Adipose tissue (tissue), 3 donors: ENCODE data around the gene TRIM77. TPM values are rescaled to one million over a fixed set of nuclear protein-coding genes. Genes with fewer than 3 reads are reported as not detected.
"Not testable (repeated sequence)": the region's sequence is repeated elsewhere in the genome, so short reads cannot be mapped to it uniquely, and the experiment has no call there.

ENCODE experiments used
- H3K27ac ChIP-seq: one replicate; pipeline ENCODE4 v1.5.1; 2013; ENCODE audit warnings: low read depth, low read length
- WGBS, 3 donors: extraction: QIAGEN DNeasy Blood & Tissue Kit; methylation state at CpG; one replicate each; pipeline ENCODE4 v1.1.7; 2013; 5-methylcytosine and 5-hydroxymethylcytosine counted together
- polyA plus RNA-seq, 3 donors: library from polyadenylated mRNA; stranded (reverse); fragments of 200-250 nt; gene quantifications; one replicate each; pipeline ENCODE4 v1.2.3, GENCODE V29; 2013
- donor health status: healthy with polysubstance abuse.
- donor health status: Bipolar disorder and iron deficiency.
- donor health status: healthy.

TRIM77 gene, protein sequence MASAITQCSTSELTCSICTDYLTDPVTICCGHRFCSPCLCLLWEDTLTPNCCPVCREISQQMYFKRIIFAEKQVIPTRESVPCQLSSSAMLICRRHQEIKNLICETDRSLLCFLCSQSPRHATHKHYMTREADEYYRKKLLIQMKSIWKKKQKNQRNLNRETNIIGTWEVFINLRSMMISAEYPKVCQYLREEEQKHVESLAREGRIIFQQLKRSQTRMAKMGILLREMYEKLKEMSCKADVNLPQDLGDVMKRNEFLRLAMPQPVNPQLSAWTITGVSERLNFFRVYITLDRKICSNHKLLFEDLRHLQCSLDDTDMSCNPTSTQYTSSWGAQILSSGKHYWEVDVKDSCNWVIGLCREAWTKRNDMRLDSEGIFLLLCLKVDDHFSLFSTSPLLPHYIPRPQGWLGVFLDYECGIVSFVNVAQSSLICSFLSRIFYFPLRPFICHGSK
- polyA plus RNA-seq, result not detected

DNA sequence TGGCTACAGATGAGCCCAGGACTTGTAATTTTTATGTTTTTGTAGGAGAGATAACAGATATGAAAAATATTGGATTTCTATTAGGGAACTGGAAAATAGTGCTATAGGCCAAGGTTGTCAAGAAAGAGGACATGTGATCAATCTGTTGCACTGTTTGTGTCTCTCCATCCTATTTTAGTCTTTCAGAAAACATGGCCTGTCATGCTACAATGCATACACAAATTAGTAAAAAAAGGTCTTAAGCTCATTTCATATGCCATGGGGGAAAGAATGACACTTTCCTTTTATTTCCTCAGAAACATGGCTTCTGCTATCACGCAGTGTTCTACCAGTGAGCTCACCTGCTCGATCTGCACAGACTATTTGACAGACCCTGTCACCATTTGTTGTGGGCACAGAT, at the start of gene TRIM77:
Gene TRIM77 (plus strand): TSS at position 301 of the 400 bp plus-strand sequence. CDS start 0 bp downstream, at position 301.
- WGBS, 3 donors, result 51 to 87% (median 77%) methylated on average over 2 of the region's 2 CpGs

DNA sequence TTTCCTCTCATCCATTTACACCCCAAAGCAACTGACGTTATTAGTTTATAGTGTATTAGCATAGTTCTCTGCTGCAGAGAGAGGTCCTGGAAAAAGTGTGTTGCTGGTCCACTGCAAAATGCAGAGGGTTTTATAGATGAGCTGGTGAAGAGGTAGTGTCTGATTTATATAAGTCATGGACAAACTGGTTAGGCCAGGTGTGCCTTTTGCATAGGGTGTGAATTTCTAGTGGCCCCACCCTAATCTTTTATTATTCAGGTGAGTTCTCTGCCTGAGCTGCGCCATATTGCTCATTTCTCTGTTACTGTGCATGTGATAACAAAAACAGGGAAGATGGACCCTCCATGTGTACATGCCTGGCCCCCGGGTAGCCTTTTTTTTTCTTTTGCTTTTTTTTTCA, 43.1 kb upstream of the TRIM77 start:
- WGBS, 3 donors, result 84 to 88% (median 85%) methylated on average over 3 of the region's 3 CpGs
- no peak overlapping the region for H3K27ac ChIP-seq

More for the DNA sequence above, at the start of gene TRIM77:
- not testable (repeated sequence) for H3K27ac ChIP-seq

DNA sequence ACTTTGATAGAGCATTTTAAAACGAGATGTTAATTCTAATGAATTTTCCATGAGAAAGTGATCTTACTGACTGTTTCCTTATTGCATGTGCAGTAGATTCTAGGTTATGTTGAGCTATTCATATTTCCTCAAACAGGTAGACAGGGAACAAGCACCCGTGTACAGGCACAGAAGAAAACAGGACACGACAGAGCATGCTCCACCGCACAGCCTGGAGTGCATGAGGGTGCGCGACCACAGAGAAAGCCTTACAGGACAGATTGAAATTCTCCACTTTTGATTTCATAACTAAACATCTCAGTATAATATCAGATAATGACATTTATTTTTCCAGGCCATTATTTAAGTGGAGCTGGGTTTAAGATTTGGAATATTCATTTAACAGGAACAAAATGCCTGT, 41.9 kb upstream of the TRIM77 start:
- WGBS, 3 donors, result 77 to 80% (median 79%) methylated on average over 6 of the region's 6 CpGs
- not testable (repeated sequence) for H3K27ac ChIP-seq

DNA sequence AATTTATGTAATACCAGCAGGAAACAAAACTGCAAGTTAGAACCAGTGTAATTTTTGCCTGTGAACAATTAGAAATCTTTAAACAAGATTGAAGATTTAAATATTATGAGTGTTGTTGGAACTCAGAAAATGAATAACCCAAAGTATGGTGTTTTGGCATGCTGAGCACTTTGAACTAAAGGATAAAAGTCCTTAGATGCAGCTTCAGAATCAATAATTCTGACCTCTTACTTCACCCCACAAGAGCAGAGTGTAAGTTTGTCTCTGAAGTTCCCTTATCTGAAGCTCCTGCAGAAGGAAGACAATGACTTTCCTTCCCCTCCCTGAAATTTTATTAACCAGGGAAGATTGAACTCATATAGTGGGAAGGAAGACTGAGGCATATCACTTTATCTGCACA, 40.5 kb upstream of the TRIM77 start:
- H3K27ac ChIP-seq, result not testable (repeated sequence)

DNA sequence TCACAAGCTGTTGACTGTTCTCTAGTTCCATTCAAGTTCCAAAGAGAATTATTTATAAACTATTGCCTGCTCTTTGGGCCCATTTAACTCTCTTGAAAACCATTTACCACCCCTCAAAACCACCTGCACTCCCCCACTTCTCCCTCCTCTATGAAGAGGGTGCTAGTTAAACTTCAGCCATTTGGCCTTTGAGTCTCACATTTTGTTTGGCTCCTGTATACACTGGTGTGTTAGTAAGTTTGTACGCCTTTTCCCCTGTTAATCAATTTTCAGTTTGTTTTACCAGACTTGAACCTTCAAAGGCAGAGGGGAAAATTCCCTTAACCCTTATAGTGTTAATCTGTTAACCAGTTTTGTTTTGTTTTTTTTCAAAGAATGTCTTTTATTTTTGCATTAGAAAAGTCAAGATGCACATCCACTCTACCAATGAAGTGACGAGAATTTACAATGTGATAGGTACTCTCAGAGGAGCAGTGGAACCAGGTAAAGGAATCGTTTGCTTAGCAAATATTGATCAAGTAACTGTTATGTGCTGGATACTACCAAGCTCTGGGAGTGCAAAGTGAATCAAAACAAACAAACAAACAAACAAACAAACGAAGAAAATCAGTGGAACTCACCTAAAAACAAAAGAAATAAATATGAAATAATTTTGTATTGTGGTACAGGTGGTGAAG, 40.0 kb upstream of the TRIM77 start:
- 42 to 79% (median 74%) methylated on average over 4 of the region's 4 CpGs for WGBS, 3 donors

DNA sequence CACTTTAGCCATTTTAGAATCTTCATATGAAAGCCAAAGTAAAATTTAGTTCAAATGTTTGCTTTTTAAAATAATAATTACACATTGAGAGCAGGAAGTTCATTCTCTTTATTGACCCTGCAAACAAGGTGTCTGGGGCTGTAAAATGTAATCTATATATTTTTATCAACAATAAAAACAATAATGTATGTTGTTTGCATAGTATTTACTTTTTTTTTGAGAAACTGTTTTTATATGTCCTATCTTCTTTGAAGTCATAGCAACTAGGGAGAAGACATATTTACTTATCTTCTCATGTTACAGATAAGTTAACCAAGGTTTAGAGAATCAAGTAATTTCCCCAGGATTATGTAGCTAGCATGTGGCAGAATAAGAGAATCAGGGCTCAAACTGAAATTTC, 37.6 kb upstream of the TRIM77 start:
- not testable (repeated sequence) for H3K27ac ChIP-seq

More for the DNA sequence above, 40.0 kb upstream of the TRIM77 start:
- H3K27ac ChIP-seq, result not testable (repeated sequence)

DNA sequence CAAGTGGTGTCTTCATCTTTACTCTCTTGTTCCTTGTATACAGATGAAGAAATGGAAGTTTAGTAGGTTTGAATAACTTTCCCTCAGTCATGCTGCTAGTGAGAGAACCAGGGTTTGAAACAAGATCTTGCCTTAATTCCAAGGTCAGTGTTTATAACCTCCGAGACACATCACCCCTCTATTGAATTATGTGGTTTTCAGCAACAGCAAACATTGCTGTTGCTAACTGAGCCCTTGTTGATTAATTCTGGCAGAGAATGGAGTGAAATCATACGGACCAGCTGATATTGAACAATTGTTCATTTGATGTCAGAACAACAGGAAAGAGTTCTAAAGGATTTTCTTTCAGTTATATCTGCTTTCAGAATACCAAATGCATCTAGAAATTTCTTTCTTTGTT, 36.7 kb upstream of the TRIM77 start:
- not testable (repeated sequence) for H3K27ac ChIP-seq
- 22 to 59% (median 48%) methylated on average over 2 of the region's 2 CpGs for WGBS, 3 donors

DNA sequence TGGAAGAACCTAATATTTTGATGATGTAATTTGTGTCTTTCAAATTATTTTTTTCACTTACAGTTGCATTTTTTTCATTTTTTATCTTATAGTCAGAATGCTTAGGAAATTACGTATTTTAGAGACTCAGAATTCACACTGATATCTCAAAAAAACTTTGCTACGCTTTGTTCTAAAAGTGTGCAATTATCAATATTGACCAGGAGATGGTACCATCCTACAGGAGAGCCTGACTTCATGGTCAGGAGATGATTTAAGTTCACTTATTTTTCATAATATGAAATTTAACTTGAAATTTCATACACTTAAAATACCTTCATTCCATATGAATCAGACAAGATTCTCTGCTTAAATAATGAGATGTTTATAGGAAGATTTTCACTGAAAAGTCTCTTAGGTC, 34.7 kb upstream of the TRIM77 start:
- H3K27ac ChIP-seq, result not testable (repeated sequence)
- WGBS, 3 donors, result 45 to 50% (median 50%) methylated on average over 2 of the region's 2 CpGs

DNA sequence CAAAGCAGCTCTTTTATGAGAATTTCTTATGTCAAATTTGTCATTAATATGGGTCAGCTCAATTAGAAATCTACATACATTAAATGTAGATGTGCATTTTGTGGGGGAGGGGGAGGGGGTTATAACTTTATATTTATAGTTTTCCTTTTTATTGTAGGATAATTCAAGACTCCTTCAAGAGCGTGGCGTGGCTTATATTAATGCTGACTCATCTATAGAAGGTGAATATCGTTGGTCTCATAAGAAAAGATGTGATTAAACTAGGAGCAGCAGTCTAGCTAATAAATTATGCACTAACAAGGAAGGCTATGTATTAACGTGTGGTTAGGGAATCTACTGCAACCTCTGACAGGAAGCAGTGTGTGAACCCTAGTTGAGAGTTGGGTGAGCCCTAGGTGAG, 34.2 kb upstream of the TRIM77 start:
- not testable (repeated sequence) for H3K27ac ChIP-seq
- 16 to 45% (median 33%) methylated on average over 4 of the region's 4 CpGs for WGBS, 3 donors

DNA sequence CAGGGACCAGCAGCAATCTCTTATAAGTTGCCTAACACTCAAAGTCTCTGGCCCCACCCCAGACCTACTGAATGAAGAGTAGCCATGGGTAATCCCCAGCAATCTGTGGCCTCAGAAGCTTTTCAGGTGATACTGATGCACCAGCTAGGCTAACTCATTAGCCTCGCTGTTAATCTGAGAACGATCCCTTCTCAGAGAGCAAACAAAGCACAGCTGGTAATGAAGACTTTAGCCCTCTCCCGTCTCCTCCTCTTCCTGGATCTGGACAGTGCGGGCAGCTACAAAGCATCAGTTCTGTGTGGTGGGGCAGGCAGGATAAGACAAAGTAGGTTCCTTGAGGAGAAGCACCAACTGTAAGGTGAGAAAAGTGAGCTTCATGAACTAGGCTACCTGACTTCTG, 3.0 kb upstream of the TRIM77 start:
- H3K27ac ChIP-seq, result not testable (repeated sequence)
- WGBS, 3 donors, result 37 to 79% (median 76%) methylated on average over 3 to 4 of the region's 4 CpGs

DNA sequence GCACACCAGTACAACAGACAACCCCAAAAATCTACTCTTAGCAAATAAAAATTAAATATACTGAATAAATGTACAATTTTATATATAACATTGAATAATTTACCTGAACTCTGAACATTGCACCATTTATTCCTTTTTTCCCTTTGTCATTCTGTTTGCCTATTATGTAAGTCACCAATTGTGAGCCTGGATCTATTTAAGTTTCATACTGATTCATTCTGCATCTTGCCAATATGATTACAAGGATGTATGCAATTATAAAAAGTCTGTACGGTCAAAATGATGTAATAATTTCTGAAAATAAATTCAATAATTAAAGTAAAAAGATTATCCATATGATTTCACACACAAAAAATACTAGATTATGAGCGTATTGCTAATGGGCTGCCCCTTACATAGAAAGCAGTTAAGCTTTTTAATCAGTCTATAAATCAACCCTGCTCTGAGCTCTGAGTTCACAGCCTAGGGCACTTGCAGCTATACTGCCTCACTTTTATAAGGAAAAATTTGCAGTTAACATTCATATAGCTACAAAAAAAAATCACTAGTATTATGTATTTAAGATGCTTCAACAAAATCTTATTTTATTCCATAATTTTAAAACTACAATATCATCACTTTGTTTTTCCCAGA, 14.9 kb downstream of the TRIM77 start:
- 56 to 68% (median 56%) methylated on average over 2 of the region's 2 CpGs for WGBS, 3 donors
- not testable (repeated sequence) for H3K27ac ChIP-seq

DNA sequence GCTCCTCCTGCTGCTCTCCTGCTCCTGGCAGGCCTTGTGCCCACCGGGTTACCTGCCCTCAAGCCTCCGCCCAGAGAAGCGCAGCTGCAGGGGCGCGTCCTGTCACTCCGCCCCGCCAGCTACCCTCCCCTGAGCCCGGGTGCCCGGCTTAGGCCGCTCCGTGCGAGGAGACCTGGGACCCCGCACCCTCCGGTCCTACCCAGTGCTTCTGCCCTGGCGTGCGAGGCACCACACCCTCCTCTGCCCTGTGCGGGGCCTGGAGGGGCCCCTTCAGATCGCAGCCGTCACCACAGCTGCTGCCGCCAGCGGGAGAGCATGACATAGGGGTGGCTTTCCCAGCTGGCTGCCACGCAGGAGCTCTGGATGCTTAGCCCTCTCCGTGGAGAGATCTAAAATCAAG, 20.1 kb downstream of the TRIM77 start:
- H3K27ac ChIP-seq, result not testable (repeated sequence)
- 84 to 93% (median 91%) methylated on average over 15 to 23 of the region's 23 CpGs for WGBS, 3 donors

DNA sequence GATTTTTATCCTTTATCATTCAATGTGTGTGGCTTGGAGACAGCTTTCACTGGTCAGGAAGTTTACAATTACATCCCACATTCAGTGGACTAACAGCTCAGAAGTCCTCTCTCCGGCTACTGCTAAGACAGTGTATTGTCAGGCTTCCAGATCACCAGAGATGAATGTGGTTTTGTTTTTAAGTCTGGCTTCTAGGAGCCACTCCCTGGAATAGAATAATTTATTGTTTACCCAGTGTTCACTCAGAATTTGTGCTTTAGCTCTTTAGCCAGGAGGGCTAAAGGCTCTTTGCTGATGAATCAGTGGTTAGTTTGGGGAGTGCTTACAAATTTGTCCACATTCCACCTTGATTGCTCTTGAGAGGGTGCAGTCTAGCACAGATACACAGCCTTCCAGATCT, 26.5 kb downstream of the TRIM77 start:
- 24 to 44% (median 38%) methylated on average over 1 of the region's 1 CpG for WGBS, 3 donors
- H3K27ac ChIP-seq, result no peak overlapping the region

DNA sequence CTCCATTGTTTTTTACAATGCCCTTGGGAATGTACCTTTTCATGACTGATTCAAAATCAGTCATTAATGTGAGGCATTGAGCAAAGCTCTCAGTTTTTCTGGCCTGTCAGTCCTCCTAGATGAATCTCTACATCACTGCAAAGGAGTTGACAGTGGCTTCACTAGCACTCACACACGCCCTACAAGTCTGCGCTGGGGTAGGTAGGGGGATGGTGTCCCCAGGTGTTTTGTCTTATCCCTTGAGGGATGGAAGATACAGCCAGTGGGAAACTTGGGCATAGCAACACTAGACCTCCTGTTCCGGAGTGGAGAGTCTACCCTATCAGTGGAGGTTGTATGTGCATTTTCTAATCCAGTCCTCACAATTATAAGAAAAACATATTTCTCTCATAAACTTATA, 27.0 kb downstream of the TRIM77 start:
- 80 to 93% (median 88%) methylated on average over 3 of the region's 3 CpGs for WGBS, 3 donors
- no peak overlapping the region for H3K27ac ChIP-seq

DNA sequence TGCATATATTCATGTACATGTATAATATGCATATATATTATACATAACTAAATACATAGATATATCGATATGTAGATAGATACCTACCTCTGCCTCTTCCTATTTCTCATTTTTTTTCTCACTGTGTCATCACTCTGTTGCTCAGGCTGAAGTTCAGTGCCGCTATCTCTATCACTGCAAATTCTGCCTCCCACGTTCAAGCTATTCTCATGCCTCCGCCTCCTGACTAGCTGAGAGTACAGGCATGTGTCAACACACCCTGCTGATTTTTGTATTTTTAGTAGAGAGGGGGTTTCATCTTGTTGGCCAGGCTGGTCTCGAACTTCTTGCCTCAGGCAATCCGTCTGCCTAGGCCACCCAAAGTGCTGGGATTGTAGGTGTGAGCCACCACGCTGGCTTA, 31.3 kb downstream of the TRIM77 start:
- H3K27ac ChIP-seq, result not testable (repeated sequence)
- WGBS, 3 donors, result 80 to 91% (median 90%) methylated on average over 7 of the region's 7 CpGs

DNA sequence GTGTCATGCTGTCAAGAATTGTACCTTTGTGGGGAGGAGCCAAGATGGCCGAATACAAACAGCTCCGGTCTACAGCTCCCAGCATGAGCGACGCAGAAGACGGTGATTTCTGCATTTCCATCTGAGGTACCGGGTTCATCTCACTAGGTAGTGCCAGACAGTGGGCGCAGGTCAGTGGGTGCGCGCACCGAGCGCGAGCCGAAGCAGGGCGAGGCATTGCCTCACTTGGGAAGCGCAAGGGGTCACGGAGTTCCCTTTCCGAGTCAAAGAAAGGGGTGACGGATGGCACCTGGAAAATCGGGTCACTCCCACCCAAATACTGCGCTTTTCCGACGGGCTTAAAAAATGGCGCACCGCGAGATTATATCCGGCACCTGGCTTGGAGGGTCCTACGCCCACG, 34.1 kb downstream of the TRIM77 start:
- not testable (repeated sequence) for H3K27ac ChIP-seq
- WGBS, 3 donors, result 94% methylated on average over 22 to 28 of the region's 28 CpGs

DNA sequence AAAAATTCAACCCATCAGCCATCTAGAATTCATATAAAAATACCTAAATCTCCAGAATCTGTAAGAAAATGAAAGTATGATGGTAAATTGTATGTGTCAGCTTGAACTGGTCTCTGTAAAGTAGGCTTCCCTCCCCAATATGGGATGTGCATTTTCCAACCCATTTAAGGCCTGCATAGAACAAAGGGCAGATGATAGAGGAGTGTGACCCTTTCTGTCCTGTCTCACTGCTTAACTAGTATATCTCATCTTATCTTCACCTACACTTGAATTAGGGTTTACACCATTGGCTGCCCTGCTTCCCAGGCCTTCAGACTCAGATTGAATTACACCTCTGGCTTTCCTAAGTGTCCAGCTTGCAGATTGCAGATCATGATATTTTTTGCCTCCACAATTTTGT, 40.7 kb downstream of the TRIM77 start:
- not testable (repeated sequence) for H3K27ac ChIP-seq
